GM19455 (cell line): ENCODE data around the gene RTN4R.
"Not testable (repeated sequence)": the region's sequence is repeated elsewhere in the genome, so short reads cannot be mapped to it uniquely, and the experiment has no call there.

Experiments
- ATAC-seq: cut with Tn5 transposase; IDR thresholded peaks from one replicate; pipeline ENCODE4 v1.9.1; 2021; ENCODE audit not compliant: unreplicated experiment

Gene RTN4R

GRCh38 chr22:20289182-20290044 lies 21.3 kb upstream of the RTN4R start:
- ATAC-seq: not testable (repeated sequence)

- not testable (repeated sequence) for ATAC-seq
Measured at GRCh38 chr22:20286784-20287423, 18.8 kb upstream of the RTN4R start.

DNA sequence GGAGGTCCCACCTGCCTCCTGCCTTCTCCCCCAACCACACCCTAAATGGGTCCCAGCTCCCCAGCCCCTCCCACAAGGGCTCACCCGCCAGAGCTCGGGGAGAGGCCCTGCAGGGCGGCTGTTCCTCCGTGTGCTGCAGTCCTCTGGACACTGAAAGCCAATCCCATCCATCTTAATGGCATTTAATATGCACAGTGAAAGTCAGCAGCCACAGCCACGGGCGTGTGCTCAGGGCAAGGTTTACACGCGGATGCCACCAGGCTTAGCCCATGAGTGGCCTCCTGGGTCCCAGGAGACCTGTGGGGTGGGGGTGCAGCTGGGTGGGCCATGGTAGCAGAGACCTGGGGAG lies 18.2 kb upstream of the RTN4R start:
- not testable (repeated sequence) for ATAC-seq

GRCh38 chr22:20285473-20286311 lies 17.6 kb upstream of the RTN4R start:
- not testable (repeated sequence) for ATAC-seq

DNA sequence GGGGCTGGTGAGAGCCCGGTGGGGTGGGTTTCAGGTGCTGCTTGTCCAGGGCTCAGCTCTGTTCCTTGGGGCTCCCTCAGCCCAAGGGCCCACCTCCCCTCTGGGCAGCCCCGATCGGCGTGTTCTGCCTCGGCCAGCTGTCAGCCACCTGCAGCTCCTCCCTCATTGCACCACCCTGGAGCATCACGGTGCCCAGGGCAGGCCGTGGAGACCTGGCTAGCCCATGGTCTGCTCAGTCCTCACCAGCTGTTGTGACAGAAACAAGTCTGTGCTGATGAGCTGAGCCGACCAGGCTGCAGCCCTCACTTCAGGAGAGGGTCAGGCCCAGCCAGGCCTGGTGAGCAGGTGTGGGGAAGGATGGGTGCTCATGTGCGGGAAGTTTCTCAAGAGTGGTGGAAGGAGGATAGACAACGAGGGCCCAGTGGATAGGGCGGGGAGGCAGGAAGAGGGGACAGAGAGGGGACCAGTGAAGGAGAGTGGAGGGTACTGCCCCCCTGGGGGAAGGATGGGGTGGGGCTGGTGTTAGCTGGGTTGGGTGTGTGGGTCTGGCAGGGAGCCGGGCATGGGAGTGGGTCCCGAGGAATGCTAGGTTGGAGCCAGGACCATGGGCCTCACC lies 16.5 kb upstream of the RTN4R start:
- no peak for ATAC-seq

- no peak for ATAC-seq
Measured at GRCh38 chr22:20283674-20284066, 15.6 kb upstream of the RTN4R start.

DNA sequence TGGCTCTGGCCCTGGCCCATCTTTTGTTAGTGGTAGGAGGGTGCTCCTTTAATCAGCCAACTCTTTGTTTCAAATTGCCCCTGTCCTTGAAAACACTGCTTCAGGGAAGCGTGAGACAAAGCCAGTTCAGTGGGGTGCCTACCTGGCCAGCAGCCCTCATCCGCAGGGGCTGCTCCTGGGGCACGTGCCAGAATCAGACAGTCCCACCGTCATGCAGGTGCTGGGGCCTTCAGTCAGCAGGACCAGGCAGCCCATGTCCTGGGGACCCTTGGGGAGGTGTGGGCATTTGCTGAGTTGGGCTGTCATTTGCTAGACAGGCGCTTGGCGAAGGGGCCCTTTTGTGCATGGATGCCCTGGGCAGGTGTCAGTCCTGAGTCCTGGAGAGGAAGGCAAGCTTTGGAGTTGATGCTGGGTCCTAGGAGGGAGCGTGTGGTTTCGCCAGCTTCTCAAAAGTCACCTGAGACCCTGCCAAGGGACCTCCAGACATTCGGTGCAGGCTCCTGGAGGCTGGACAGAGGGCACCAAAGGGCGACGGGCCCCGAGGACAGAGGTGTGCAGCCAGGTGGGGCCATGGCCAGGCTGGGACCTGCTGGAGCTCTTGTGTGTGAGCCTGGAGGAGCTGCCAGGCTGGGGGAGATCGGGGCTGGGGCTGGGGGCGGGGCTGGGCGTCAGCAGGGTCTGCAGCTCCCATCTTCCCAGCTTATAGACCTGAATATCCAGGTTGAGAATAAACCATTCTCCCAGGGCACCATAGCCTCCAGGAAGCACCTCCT lies 15.0 kb upstream of the RTN4R start:
- no peak for ATAC-seq

GRCh38 chr22:20281891-20282290 lies 13.8 kb upstream of the RTN4R start:
- no peak for ATAC-seq

DNA sequence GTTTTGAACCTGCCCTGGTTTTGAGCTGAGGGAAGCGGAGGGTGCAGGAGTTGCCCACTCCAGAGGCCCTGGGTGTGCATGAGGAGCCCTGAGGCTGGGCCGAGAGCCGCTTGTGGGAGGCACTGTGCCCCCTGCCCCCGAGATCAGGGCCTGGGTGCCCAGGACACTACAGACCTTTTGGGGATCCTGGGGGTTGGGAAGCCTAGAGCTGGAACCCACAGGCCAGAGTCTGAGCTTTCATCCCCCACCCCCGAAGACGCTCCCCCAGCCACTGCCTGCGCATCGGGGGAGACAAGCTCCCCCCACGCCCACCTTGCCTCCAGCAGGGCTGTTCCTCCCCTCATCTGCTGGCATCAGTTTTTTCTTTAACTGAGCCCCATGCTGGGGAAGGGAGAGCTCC lies 13.4 kb upstream of the RTN4R start:
- not testable (repeated sequence) for ATAC-seq

DNA sequence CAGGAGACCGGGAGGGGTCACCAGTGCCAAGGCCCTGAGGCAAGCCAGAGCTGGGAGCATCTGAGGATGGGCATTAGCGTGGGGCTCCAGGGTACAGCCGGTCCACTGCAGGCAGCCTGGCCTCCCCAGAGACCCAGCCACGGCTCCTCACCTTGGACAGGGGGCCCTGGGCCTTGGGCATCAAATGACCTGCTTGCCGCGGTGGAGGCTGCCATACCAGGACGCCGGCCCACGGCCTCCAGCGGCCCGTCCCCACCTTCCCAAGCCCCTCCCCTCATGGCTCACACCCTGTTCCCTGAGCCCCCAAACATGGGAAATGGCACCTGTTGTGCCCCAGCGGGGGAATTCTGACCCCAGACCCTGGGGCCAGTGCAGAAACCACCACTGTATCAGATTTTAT lies 12.7 kb upstream of the RTN4R start:
- ATAC-seq: no peak

DNA sequence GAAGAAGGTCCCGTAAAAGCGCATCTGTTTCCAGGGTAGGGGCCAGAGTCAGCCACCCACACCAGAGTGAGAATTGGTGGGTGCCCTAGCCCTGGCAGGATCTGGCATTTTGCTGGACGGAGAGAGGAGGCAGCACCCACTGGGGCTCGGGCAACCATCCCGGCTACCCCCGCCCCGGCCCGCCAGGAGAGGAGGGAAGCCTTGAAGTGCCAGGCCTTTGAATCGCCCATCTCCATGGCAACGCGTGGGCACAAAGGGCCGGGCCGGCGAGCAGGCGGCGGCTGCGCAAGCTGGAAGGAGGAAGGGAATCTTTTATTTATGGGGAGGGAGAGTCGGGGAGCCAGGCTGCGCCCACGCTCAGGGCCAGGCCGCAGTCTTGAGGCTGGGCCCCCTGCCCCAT lies 12.0 kb upstream of the RTN4R start:
- ATAC-seq: not testable (repeated sequence)

- no peak for ATAC-seq
Measured at GRCh38 chr22:20279662-20280134, 11.6 kb upstream of the RTN4R start.

GRCh38 chr22:20278726-20279490 lies 10.8 kb upstream of the RTN4R start:
- ATAC-seq: not testable (repeated sequence)

- ATAC-seq: not testable (repeated sequence)
Measured at GRCh38 chr22:20277936-20278635, 10.0 kb upstream of the RTN4R start.

DNA sequence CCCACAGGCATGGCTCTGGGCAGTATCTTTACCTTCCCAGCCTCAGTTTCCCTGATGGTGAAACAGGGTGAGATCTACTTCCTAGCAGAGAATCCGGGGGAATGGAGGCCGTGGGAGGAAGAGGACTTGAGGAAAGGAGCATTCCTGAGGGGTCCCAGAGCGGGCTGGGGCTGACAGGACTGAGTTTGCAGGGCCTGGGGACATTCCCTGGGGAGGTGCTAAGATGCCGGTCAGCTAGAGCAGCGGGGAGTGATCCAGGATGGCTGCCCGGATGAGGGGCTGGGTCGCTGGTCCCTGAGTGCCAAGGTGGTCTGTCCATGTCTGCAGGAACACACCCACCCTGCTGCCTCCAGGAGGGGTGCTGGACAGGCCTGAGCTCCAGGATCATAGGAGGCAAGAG lies 8.3 kb upstream of the RTN4R start:
- ATAC-seq: no peak

GRCh38 chr22:20275836-20276235 lies 7.7 kb upstream of the RTN4R start:
- no peak for ATAC-seq

GRCh38 chr22:20275325-20275724 lies 7.2 kb upstream of the RTN4R start:
- ATAC-seq: not testable (repeated sequence)

GRCh38 chr22:20274374-20274773 lies 6.3 kb upstream of the RTN4R start:
- ATAC-seq: not testable (repeated sequence)

- ATAC-seq: no peak
Measured at GRCh38 chr22:20273758-20274181, 5.7 kb upstream of the RTN4R start.
